ENCODE results near the gene COQ8B.

The COQ8B gene

DNA sequence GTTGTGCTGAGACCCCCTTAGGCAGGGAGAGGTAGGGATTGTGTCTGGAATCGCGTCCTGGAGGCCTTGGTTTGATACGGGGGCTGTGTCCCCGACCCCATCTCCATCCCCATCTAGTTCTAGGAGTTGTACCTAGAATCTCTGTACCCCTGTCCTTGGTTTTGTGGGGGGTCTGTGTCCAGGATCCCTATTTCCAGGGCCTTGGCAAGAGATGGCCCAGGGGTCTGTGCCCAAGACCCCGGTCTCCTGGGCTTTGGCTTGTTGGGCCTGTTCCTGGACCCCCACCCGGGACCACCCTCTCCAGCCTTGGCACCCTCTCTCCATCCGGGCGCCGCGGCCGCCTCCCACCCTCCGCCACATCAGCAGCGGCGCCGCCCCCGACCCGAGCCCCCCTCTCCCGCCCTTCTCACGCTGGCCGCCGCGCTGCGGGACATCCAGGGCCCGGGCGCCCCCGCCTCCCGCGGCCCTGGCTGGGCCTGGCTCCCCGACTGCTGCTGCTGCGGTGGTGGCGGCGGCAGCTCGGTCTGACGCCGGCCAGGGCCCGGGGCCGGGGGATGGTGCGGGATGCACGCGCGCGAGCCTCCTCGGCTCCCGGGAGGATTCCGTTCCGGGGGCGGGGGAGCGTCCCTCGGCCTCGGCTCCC lies 26.5 kb downstream of the COQ8B start, which contains the start of gene NUMBL:
NUMBL (minus strand) TSS at position 602 of the 643 bp plus-strand sequence; CDS start at position 434, 168 bp downstream.
- DNase-seq: no peak

- DNase-seq: peak; percentile 16
Measured at GRCh38 chr19:40689339-40690049, 27.2 kb downstream of the COQ8B start.

- DNase-seq: no peak
Measured at GRCh38 chr19:40688987-40689338, 27.7 kb downstream of the COQ8B start.

- no peak for DNase-seq
Measured at GRCh38 chr19:40688309-40688708, 28.4 kb downstream of the COQ8B start.

GRCh38 chr19:40687525-40688016 lies 29.1 kb downstream of the COQ8B start:
- no peak for DNase-seq

- no peak for DNase-seq
Measured at GRCh38 chr19:40686882-40687524, 29.7 kb downstream of the COQ8B start.

- DNase-seq: no peak
Measured at GRCh38 chr19:40685563-40685962, 31.1 kb downstream of the COQ8B start.

DNA sequence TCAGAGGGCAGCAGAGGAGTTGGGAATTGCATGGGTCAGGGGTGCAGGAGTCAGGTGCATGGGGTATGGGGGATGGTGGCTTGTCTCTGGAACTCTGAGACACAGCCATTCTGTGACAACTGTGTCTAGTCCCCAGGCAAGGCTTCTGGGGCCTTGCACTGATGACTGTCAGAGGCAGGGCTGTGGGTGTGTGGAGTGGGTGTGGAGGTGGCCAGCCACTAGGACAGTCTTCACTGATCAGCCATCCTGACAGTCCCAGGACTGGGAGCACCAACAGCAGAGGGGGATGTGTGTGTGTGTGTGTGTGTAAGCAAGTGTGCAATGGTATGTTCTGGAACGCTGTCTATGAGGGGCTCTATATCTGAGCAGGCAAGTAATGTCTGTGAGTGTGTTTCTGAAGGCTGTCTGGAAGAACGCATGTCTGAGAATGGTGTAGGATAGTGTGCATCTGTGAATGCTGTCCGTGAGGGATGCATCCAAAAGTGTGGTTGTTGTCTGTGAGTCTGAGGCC lies 31.6 kb downstream of the COQ8B start:
- DNase-seq: no peak

GRCh38 chr19:40684280-40684679 lies 32.4 kb downstream of the COQ8B start:
- DNase-seq: no peak

GRCh38 chr19:40683437-40683836 lies 33.2 kb downstream of the COQ8B start:
- no peak for DNase-seq

DNA sequence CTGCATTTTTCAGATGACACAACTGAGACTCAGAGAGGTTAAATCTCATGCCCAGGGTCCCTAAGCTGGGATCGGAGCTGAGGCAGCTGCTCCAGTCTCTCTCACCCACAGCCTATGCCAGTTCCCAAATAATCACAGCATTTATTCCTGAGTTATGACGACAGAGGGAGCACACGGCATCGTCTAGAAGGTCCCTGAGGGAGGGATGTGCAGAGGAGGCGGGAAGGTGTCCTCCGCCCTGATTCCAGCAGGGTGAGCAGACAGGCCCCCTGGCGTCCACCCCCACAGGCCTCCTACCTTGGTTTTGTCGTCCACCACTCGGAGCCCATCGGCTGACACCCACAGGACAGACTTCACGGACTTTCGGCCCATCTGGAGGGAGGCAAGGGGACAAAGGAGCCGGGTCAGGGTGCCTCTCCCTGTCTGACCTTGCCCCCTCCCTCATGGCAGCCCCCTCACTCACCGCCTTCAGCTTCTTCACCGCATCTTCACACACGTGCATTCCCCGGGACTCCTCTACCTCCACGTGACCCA lies 34.2 kb downstream of the COQ8B start:
- no peak for DNase-seq

GRCh38 chr19:40681039-40681438 lies 35.6 kb downstream of the COQ8B start:
- no peak for DNase-seq

DNA sequence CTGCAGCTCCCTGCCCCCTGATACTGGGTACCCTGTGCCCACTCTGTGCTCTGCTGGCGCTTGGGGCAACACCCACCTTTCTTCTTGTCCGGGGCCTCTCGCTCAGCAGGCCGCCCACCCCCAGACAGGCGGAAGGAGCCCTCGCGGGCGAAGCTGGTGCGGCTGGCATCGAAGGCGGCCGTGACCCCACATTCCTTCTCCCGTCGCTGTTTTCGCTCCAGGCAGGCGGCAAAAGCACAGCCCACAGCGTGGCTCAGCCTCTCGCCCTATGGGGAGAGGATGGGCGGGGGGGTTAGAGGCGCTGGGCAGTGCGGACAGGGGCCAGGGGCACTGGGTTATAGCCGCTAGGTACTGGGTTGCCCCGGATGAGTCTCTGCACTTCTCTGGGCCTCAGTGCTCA lies 39.5 kb downstream of the COQ8B start:
- DNase-seq: no peak

GRCh38 chr19:40674291-40674690 lies 42.4 kb downstream of the COQ8B start:
- DNase-seq: no peak

DNA sequence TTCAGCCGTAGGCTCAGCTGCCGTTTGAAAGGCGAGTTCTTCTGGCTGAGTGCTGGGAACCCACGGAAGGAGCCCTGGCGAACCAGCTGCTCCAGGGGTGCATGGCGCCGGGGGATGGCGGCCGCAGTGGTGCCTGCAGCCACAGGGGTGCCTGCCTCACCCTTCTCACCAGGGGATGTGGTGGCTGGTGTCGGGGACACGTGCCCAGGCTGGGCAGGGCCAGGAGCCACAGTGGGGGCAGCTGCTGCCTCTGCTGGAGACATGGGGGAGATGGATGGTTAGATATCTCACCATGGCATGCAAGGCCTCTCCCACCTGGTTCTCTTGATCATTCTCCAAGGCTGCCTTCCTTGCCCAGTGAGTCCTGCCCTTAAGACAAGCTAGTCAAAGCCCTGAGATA lies 43.3 kb downstream of the COQ8B start:
- no peak for DNase-seq

DNA sequence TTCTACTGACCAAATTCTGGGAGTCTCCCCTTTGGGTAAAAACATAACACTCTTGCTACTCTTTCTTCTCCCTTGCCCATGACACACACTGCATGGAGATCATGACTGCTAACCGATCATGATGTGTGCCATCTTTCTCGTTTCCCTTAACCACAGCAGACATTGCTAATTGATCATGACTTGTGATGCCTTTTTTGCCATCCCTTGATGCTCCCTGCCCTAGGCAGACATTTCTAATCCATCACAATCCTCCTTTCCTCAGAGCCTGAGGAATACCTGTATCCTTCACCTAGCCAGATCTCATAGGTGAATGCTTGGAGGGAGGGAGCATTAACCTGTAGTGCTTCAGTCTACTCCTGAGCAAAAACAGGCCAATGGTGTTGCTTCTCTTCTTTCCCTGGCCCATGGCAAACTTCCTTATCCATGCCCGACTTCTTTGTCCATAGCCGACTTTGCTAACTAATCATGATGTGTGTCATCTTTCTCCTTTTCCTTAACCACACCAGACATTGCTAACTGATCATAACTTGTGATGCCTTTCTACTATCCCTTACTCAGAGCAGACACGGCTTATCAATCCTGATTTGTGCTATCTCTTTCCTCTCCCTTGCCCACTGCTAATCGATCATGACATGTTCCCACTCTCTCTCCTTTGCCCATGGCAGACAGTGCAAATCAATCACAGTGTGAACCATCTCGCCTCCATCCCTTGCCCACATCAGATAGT lies 44.0 kb downstream of the COQ8B start:
- no peak for DNase-seq

GRCh38 chr19:40672038-40672437 lies 44.6 kb downstream of the COQ8B start:
- DNase-seq: no peak

- no peak for DNase-seq
Measured at GRCh38 chr19:40671404-40671803, 45.3 kb downstream of the COQ8B start.

DNA sequence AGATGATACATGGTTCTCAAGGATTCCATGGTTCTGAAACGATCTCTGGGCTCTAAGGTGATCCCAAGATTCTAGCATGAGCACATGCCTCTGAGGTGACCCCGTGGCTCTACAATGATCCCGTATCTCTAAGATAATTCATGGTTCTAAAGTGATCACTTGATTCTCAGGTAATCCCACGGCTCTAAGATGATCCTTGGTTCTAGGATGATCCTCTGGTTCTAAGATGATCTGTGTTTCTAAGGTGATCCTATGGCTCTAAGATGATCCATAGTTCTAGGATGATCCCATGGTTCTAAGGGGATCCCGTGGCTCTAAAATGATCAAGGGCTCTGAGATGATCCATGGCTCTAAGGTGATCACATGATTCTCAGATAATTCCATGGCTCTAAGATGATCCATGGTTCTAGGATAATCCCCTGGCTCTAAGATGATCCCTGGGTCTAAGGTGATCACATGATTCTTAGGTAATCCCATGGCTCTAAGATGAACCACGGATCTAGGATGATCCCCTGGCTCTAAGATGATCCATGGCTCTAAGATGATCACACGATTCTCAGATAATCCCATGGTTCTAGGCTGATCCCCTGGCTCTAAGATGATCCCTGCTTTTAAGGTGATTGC lies 47.6 kb downstream of the COQ8B start:
- no peak for DNase-seq

GRCh38 chr19:40667602-40668001 lies 49.1 kb downstream of the COQ8B start:
- no peak for DNase-seq

- no peak for DNase-seq
Measured at GRCh38 chr19:40666803-40667438, 49.8 kb downstream of the COQ8B start.
